Left ventricle myocardium inferior (tissue), 1 donor: ENCODE measurements around the gene MS4A8. TPM values are rescaled to one million over a fixed set of nuclear protein-coding genes. Genes with fewer than 3 reads are reported as not detected.
"Not testable (repeated sequence)": the region's sequence is repeated elsewhere in the genome, so short reads cannot be mapped to it uniquely, and the experiment has no call there.

Experiments
- DNase-seq: peaks from one replicate; pipeline ENCODE4 v3.0.0-alpha.2; 2020
- H3K27ac ChIP-seq: fragments of 200-600 bp; replicated peaks from 2 replicates; pipeline ENCODE4 v1.8.0; 2021
- H3K27me3 ChIP-seq: fragments of 200-600 bp; 2 replicates; pipeline ENCODE4 v1.8.0; 2021; ENCODE audit warnings: low read depth
- H3K36me3 ChIP-seq: fragments of 200-600 bp; 2 replicates; pipeline ENCODE4 v1.8.0; 2021
- H3K4me1 ChIP-seq: fragments of 200-600 bp; 2 replicates; pipeline ENCODE4 v1.8.0; 2021
- H3K4me3 ChIP-seq: fragments of 200-600 bp; 2 replicates; pipeline ENCODE4 v1.8.0; 2021; ENCODE audit warnings: mild to moderate bottlenecking, moderate library complexity
- H3K9me3 ChIP-seq: fragments of 200-600 bp; replicated peaks from 2 replicates; pipeline ENCODE4 v1.8.0; 2021
- CTCF ChIP-seq: fragments of 200-600 bp; IDR thresholded peaks from 2 replicates; pipeline ENCODE4 v1.8.0; 2021; ENCODE audit warnings: antibody characterized with exemption, mild to moderate bottlenecking, borderline replicate concordance
- intact Hi-C: fragments of 100-400 bp; cut with micrococcal nuclease; formaldehyde crosslinking; loops from one replicate; pipeline ENCODE4 v1.11.0; 2022
- total RNA-seq: library from RNA; stranded (reverse); fragmentation: NEBNext Ultra II Directional; extraction: Animal tissue kit (Norgen Biotek cat#: 25700); gene quantifications from one replicate; pipeline ENCODE4 v1.2.1, GENCODE V29; 2021
- donor health status: DM: no; HTN: yes; CAD: no; lungs with severe emphysema.

The MS4A8 gene
- total RNA-seq, 1 donor from 2014 or later: not detected

GRCh38 chr11:60703374-60703773, 4.0 kb downstream of the MS4A8 start:
- no peak overlapping the region for H3K27ac ChIP-seq
- no peak for TF ChIP-seq CTCF
- H3K27me3 ChIP-seq: peaks cover 33% of the 10 kb centered on the region
- no peak for DNase-seq
- H3K4me1 ChIP-seq: no peaks in the 10 kb centered on the region
- intact Hi-C loops: no loop called here
- H3K9me3 ChIP-seq: no peaks in the 10 kb centered on the region
- H3K4me3 ChIP-seq: no peak overlapping the region
- H3K36me3 ChIP-seq: no peaks in the 10 kb centered on the region

DNA sequence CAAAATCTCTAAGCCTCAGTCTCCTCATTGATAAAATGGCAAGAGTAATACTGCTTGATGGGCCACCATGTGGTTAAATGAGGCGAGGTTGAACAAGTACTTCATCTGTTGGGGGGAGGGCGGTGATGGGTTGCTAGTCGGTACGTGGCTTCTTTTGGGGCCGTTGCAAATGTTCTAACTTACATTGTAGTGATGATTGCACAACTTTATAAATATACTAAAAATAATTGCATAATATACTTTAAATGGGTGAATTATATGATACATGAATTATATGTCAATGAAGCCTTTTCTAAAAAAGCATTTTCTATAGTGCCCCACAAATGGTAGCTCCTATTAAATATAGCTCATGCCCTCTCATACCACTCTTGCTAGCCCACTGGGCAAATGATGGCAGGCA, 6.5 kb downstream of the MS4A8 start:
- no peak overlapping the region for H3K27ac ChIP-seq
- intact Hi-C loops: no loop called here
- peaks cover 33% of the 10 kb centered on the region for H3K27me3 ChIP-seq
- no peak overlapping the region for H3K4me3 ChIP-seq
- no peak for TF ChIP-seq CTCF
- H3K4me1 ChIP-seq: no peaks in the 10 kb centered on the region
- H3K9me3 ChIP-seq: no peaks in the 10 kb centered on the region
- no peak for DNase-seq
- no peaks in the 10 kb centered on the region for H3K36me3 ChIP-seq

DNA sequence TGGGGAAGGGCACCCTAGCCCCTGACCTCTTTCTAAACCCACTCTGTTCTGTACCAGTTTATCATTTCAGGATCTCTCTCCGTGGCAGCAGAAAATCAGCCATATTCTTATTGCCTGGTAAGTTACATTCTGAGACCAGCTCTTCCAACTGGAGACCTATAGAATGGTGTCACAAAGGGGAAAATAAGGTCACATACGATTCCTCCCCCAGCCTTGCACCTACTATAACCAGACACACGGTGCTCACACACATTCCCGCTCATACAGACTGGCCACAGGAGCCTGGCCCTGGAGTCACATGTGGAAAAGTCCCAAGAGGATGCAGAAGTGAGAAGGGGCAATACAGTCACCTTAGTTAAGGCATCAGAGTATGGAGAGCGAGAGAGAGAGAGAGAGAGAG, 7.5 kb downstream of the MS4A8 start:
- no peaks in the 10 kb centered on the region for H3K4me1 ChIP-seq
- DNase-seq: no peak
- peaks cover 37% of the 10 kb centered on the region for H3K27me3 ChIP-seq
- no peak overlapping the region for H3K4me3 ChIP-seq
- no peaks in the 10 kb centered on the region for H3K36me3 ChIP-seq
- TF ChIP-seq CTCF: no peak
- no peaks in the 10 kb centered on the region for H3K9me3 ChIP-seq
- intact Hi-C loops: no loop called here
- H3K27ac ChIP-seq: no peak overlapping the region

DNA sequence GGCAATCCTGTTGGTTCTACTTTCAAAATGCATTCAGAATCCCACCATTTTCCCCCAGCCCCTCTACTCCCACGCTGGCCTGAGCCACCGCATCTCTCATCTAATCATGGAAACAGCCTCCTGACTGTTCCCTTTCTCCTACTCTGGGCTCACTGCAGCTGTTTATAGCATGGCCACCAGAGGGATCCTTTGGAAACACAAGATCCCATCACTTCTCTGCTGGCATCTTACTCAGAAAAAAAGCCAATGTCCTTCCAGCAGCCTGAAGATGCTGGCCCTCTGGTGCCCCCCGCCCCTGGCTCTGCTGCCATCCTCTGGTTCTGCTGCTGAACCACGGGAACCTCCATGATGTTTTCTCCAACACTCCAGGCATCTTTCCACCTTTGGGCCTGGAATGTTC, 11.1 kb downstream of the MS4A8 start:
- Histone ChIP-seq H3K27me3 (peaks cover 57% of the 10 kb centered on the region), H3K36me3 (no peaks in the 10 kb centered on the region), H3K27ac (no peak overlapping the region), H3K4me3 (no peak overlapping the region), H3K4me1 (no peaks in the 10 kb centered on the region), H3K9me3 (no peaks in the 10 kb centered on the region)
- DNase-seq: no peak
- intact Hi-C loops: no loop called here
- TF ChIP-seq CTCF: no peak

DNA sequence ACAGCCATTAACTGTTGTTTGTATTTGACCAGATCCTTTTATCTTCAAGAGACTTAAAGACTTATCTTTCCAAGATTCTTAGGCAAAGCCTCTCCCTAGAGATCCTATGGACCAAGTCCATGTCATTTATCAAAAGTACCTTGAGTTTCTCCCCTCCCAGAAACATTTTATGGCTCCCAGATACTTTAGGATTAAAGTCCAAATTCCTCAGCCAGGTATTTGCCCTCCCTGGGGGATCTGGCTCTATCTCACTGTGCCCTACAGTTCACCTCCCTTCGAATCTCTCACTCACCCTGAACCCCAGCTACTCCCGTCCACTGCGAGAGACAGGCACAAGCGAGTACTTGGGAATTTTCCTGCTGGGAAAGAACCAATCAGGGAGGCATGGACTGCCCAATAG, 11.9 kb downstream of the MS4A8 start:
- Histone ChIP-seq H3K27ac (no peak overlapping the region), H3K9me3 (no peaks in the 10 kb centered on the region), H3K4me3 (no peak overlapping the region), H3K4me1 (no peaks in the 10 kb centered on the region), H3K36me3 (no peaks in the 10 kb centered on the region), H3K27me3 (peaks cover 50% of the 10 kb centered on the region)
- DNase-seq: no peak
- no peak for TF ChIP-seq CTCF
- intact Hi-C loops: no loop called here

DNA sequence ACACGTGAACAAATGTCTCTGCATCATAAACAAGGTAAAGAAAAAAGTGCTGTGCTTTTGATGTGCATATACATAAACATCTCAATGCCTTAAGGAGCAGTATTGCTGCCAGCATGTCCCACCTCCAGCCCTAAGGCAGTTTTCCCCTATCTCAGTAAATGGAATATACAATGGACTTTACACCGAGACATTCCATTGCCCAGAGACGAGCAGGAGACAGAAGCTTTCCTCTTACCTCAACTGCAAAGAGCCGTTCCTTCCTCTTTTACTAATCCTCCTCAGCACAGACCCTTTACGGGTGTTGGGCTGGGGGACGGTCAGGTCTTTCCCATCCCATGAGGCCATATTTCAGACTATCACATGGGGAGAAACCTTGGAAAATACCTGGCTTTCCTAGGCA, 14.0 kb downstream of the MS4A8 start:
- H3K36me3 ChIP-seq, intact Hi-C loops, DNase-seq, H3K27ac ChIP-seq, H3K4me3 ChIP-seq, H3K4me1 ChIP-seq: not testable (repeated sequence)
- peaks cover 13% of the 10 kb centered on the region for H3K9me3 ChIP-seq
- H3K27me3 ChIP-seq: peaks cover 55% of the 10 kb centered on the region
